Fibroblast of mammary gland (primary cell): ENCODE results near the gene CD34.

Experiments
- DNase-seq: peaks from one replicate; pipeline ENCODE4 v3.0.0-alpha.2; 2010; ENCODE audit warnings: low read depth
- H3K4me3 ChIP-seq: 2 replicates; pipeline ENCODE4 v1.5.1; 2011; ENCODE audit warnings: low read depth, mild to moderate bottlenecking, low read length, moderate library complexity; ENCODE audit not compliant: control insufficient read depth
- TF ChIP-seq, protein P1 (sequence below): conservative IDR thresholded peaks from 2 replicates; pipeline ENCODE4 v1.5.1; 2011; ENCODE audit warnings: low read depth, low read length, inconsistent platforms; ENCODE audit not compliant: control insufficient read depth, insufficient read depth

Gene CD34

DNA sequence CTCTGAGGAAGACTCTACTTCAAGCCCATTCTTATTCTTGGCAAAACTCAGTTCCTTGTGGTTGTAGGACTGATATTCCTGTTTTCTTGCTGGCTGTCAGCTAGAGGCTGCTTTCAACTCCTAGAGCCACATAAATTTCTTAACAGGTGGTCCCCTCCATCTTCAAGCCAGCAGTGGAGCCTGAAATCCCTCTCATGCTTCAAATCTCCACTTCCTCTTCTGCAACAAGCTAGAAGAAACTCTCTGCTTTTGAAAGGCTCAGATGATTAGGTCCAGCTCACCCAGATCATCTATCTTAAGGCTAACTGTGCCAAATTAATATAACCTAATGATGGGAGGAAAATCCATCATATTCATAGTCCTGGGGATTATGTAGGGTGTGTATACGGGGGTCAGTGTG, 43.2 kb upstream of the CD34 start:
- TF ChIP-seq, protein P1, sequence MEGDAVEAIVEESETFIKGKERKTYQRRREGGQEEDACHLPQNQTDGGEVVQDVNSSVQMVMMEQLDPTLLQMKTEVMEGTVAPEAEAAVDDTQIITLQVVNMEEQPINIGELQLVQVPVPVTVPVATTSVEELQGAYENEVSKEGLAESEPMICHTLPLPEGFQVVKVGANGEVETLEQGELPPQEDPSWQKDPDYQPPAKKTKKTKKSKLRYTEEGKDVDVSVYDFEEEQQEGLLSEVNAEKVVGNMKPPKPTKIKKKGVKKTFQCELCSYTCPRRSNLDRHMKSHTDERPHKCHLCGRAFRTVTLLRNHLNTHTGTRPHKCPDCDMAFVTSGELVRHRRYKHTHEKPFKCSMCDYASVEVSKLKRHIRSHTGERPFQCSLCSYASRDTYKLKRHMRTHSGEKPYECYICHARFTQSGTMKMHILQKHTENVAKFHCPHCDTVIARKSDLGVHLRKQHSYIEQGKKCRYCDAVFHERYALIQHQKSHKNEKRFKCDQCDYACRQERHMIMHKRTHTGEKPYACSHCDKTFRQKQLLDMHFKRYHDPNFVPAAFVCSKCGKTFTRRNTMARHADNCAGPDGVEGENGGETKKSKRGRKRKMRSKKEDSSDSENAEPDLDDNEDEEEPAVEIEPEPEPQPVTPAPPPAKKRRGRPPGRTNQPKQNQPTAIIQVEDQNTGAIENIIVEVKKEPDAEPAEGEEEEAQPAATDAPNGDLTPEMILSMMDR, result no peak
- no peak for DNase-seq
- H3K4me3 ChIP-seq, result no peak overlapping the region

DNA sequence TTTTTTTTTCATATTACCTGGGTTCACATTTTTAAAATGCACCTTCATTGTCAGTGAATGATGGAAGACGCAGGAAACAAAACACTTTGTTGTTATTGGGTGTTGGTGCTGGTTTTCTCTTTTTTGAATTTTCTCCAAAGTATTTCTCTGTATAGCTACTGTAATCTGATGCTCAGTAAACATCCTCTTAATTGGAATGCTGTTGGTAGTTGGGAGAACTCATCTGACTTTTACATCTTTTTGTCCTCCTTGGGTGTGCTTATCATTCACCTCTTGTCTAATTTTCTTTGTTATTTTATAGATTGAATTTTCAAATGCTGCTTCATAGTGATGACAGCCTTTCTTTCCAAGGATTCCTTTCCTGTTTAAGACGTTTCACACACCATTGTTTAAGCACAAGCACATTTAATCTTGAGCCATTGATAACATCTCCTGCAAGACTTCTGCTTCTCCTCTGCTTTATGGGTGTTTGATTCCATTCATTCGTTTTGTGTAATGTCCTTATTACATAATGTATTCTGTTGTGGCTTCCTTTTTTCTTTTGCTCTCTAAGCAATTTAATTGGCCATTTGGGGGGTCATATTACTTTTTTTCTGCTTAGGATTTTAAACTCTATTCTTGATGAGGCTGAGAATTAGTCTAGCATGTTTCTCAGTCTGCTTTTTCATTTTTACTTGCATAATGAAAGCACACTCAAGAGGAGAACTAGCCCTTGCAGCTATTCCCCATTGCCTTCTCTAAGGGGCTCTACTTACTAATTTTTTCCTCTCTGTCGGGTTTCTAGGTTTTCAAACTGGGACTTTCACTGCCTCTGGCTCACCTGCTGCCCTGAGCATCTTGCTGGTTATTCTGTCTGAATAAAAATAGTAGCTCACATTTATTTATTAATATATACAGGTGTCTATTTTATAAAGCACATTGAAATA, 42.0 kb upstream of the CD34 start:
- H3K4me3 ChIP-seq, result no peak overlapping the region
- TF ChIP-seq, protein P1, result no peak
- DNase-seq, result no peak

DNA sequence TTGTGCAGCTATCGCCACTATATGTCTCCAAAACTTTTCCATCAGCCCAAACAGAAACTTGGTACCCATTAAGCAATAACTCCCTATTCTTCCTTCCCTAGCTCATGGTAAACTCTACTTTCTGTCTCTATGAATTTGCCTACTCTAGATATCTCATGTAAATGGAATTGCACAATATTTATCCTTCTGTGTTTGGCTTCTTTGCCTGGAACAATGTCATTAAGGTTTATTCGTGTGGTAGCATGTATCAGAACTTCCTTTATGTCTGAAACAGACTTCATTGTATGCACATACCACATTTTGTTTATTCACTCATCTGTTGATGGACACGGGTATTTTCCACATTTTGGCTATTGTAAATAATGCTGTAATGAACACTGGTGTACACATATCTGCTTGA, 40.7 kb upstream of the CD34 start:
- DNase-seq, result no peak
- no peak overlapping the region for H3K4me3 ChIP-seq
- TF ChIP-seq, protein P1, result no peak

DNA sequence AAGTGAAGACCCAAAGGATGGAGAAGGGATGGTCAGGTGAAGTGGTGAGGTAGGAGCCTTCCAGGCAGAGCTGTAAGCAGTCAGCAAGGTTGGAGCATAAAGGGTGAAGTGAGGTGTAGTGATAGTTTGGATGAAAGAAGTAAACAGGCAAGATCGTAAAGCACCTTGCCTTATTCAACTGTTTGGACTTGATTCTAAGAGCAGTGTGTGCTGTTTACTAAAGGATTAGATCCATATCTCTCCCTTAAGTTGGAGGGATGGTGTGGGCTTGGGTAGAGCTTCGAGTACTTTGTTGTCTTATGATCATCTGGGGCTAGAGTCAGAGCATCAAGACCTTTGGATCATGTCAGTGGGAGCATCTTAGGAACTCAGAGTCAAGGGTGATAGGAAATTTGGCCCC, 39.8 kb upstream of the CD34 start:
- DNase-seq, result no peak
- no peak overlapping the region for H3K4me3 ChIP-seq
- TF ChIP-seq, protein P1, result no peak

DNA sequence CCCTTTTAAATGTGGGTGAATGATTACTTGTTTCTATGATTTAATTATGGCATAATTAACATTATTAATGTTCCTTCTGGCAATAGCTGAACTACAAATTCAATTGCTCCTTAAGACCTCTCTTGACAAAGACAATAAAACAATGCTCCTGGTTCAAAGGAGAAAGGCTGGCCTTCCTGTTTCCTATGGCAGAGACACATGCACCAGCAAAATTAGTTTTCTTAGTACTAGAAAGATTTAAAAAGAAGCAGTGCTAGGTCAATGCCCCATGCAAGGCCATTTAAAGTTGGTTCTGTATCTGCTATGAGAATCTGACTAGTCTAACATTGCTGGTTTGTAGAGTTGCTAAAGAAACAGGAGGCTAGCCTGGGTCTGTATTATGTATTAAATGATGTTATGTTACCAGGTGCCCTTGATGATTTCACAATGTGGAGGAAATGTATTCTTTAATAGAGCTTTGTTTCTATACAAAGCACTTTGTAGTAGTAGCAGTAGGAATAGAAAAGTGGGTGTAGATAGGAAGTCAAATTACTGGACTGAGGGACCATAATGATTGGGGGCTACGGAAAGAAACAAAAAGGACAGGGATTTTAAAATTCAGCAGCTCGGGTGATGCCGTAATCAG, 38.8 kb upstream of the CD34 start:
- DNase-seq, result no peak
- no peak overlapping the region for H3K4me3 ChIP-seq
- TF ChIP-seq, protein P1, result no peak

DNA sequence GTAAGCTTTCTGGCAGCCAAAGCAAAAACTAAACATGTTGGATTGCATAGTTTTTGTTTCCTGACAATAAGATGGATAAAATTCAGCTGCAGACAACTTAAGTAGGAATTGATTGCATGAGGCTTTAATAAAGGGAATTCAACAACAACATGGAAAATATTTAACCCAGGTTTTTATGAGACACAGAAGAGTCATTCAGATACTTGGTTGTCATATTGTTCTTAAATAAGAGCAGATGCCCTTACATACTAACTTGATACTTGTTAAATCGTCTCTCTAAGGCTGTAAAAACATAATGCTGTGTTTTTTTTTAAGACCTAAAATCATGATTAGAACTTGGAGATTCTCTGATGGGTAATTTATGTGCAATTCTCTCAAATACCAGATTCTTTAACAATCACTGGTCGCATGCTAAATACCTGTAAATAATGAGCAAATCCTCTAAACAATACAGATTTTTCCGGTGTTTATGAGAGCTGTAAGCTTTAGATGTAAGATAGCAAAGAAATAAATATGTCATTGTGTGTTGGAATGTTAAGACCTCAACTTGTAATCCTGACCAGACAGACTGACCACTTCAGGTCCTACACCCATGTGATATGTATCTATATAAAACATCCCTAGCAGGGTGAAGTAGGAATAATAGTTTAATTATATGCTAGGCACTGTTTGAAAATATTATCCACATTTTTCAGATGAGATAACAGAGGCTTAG, 37.8 kb upstream of the CD34 start:
- no peak overlapping the region for H3K4me3 ChIP-seq
- TF ChIP-seq, protein P1, result no peak
- no peak for DNase-seq
